ENCODE data around the gene HEBP1. TPM values are rescaled to one million over a fixed set of nuclear protein-coding genes. Genes with fewer than 3 reads are reported as not detected.

HEBP1 gene
- total and polyA plus RNA-seq, 4 donors, result 27.7 to 70.0 (median 50.3) TPM

GRCh38 chr12:12958886-12959285 lies 41.2 kb downstream of the HEBP1 start:
- H3K27ac ChIP-seq (ENCODE audit: low read depth in 1 of 2, low read length in 2 of 2), result no peak overlapping the region
- no peaks in the 10 kb centered on the region for H3K9me3 ChIP-seq (ENCODE audit: control insufficient read depth in 4 of 4, low read length in 3 of 4)
- H3K9ac ChIP-seq (ENCODE audit: low read depth in 1 of 2, low read length in 2 of 2), result no peak overlapping the region
- 87% methylated on average over 7 of the region's 7 CpGs for WGBS
- no peak for DNase-seq (ENCODE audit: low spot score)
- H3K27me3 ChIP-seq (ENCODE audit: control insufficient read depth in 4 of 4, insufficient read depth in 4 of 4, low read length in 3 of 4), result no peaks in the 10 kb centered on the region
- TF ChIP-seq EGR1 (IDR thresholded peaks at IDR 0.05; ENCODE audit: low read depth in 2 of 2) (no peak), RAD21 (IDR thresholded peaks at IDR 0.05) (no peak), CTCF (IDR thresholded peaks at IDR 0.05; ENCODE audit: low read depth, low read length, missing input control) (no peak), FOXA1 (IDR thresholded peaks at IDR 0.05) (no peak), TAF1 (conservative IDR thresholded peaks at IDR 0.05) (no peak), HNF4A (conservative IDR thresholded peaks at IDR 0.05) (no peak), GABPA (IDR thresholded peaks at IDR 0.05 in 1 of 2, conservative IDR thresholded peaks at IDR 0.05 in 1 of 2) (no peak), SP1 (IDR thresholded peaks at IDR 0.05) (no peak), YY1 (IDR thresholded peaks at IDR 0.05) (no peak)
- H3K4me3 ChIP-seq (ENCODE audit: low read depth in 1 of 3, low read length in 3 of 3), result no peak overlapping the region
- H3K4me1 ChIP-seq (ENCODE audit: control insufficient read depth in 4 of 4, insufficient read depth in 4 of 4, low read length in 3 of 4), result peaks cover 0 to 5% (median 2%) of the 10 kb centered on the region in 4 donors
- H3K36me3 ChIP-seq (ENCODE audit: control insufficient read depth in 4 of 4, insufficient read depth in 3 of 4, low read depth in 1 of 4, low read length in 3 of 4), result no peaks in the 10 kb centered on the region

- no peak for DNase-seq (ENCODE audit: low spot score)
- Histone ChIP-seq H3K27ac (ENCODE audit: low read depth in 1 of 2, low read length in 2 of 2) (no peak overlapping the region), H3K4me3 (ENCODE audit: low read depth in 1 of 3, low read length in 3 of 3) (no peak overlapping the region), H3K27me3 (ENCODE audit: control insufficient read depth in 4 of 4, insufficient read depth in 4 of 4, low read length in 3 of 4) (no peaks in the 10 kb centered on the region), H3K9me3 (ENCODE audit: control insufficient read depth in 4 of 4, low read length in 3 of 4) (no peaks in the 10 kb centered on the region), H3K36me3 (ENCODE audit: control insufficient read depth in 4 of 4, insufficient read depth in 3 of 4, low read depth in 1 of 4, low read length in 3 of 4) (no peaks in the 10 kb centered on the region), H3K9ac (ENCODE audit: low read depth in 1 of 2, low read length in 2 of 2) (no peak overlapping the region), H3K4me1 (ENCODE audit: control insufficient read depth in 4 of 4, insufficient read depth in 4 of 4, low read length in 3 of 4) (peaks cover 0 to 5% (median 2%) of the 10 kb centered on the region in 4 donors)
- TF ChIP-seq RXRA (IDR thresholded peaks at IDR 0.05) (no peak), ATF3 (IDR thresholded peaks at IDR 0.05) (no peak), FOXA2 (IDR thresholded peaks at IDR 0.05) (no peak), ZBTB33 (IDR thresholded peaks at IDR 0.05) (no peak), GABPA (IDR thresholded peaks at IDR 0.05 in 1 of 2, conservative IDR thresholded peaks at IDR 0.05 in 1 of 2) (no peak), FOXA1 (IDR thresholded peaks at IDR 0.05) (no peak), CTCF (IDR thresholded peaks at IDR 0.05; ENCODE audit: low read depth, low read length, missing input control) (no peak), EGR1 (IDR thresholded peaks at IDR 0.05; ENCODE audit: low read depth in 2 of 2) (no peak), REST (IDR thresholded peaks at IDR 0.05) (no peak), NR2F2 (IDR thresholded peaks at IDR 0.05) (no peak), YY1 (IDR thresholded peaks at IDR 0.05) (no peak), TAF1 (conservative IDR thresholded peaks at IDR 0.05) (no peak), HNF4A (conservative IDR thresholded peaks at IDR 0.05) (no peak), MAX (IDR thresholded peaks at IDR 0.05) (no peak), SP1 (IDR thresholded peaks at IDR 0.05) (no peak), HNF4G (IDR thresholded peaks at IDR 0.05) (no peak), RAD21 (IDR thresholded peaks at IDR 0.05) (no peak), JUND (IDR thresholded peaks at IDR 0.05) (no peak)
- WGBS, result 95% methylated on average over 6 of the region's 6 CpGs
Measured at GRCh38 chr12:12954878-12955625, 45.0 kb downstream of the HEBP1 start.
